HG02870 (cell line): Measurements from ENCODE around the gene TBCK.
"Not testable (repeated sequence)": the region's sequence is repeated elsewhere in the genome, so short reads cannot be mapped to it uniquely, and the experiment has no call there.

Experiments used
- ATAC-seq: cut with Tn5 transposase; IDR thresholded peaks from one replicate; pipeline ENCODE4 v1.9.1; 2021; ENCODE audit warnings: mild to moderate bottlenecking, moderate library complexity; ENCODE audit not compliant: unreplicated experiment

TBCK gene

GRCh38 chr4:106323119-106323518 is 7.1 kb upstream of the TBCK start:
- ATAC-seq = no peak

DNA sequence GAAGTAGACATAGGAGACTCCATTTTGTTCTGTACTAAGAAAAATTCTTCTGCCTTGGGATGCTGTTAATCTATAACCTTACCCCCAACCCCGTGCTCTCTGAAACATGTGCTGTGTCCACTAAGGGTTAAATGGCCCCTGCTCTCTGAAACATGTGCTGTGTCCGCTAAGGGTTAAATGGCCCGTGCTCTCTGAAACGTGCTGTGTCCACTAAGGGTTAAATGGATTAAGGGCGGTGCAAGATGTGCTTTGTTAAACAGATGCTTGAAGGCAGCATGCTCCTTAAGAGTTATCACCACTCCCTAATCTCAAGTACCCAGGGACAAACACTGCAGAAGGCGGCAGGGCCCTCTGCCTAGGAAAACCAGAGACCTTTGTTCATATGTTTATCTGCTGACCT is 5.8 kb upstream of the TBCK start:
- not testable (repeated sequence) for ATAC-seq

DNA sequence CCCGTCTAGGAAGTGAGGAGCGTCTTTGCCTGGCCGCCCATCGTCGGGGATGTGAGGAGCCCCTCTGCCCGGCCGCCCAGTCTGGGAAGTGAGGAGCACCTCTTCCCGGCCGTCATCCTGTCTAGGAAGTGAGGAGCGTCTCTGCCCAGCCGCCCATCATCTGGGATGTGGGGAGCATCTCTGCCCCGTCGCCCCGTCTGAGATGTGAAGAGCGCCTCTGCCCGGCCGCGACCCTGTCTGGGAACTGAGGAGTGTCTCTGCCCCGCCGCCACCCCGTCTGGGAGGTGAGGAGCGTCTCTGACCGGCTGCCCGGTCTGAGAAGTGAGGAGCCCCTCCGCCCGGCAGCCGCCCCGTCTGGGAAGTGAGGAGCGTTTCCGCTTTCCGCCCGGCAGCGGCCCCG is 5.2 kb upstream of the TBCK start:
- not testable (repeated sequence) for ATAC-seq

GRCh38 chr4:106320235-106320634 is 4.2 kb upstream of the TBCK start:
- no peak for ATAC-seq

DNA sequence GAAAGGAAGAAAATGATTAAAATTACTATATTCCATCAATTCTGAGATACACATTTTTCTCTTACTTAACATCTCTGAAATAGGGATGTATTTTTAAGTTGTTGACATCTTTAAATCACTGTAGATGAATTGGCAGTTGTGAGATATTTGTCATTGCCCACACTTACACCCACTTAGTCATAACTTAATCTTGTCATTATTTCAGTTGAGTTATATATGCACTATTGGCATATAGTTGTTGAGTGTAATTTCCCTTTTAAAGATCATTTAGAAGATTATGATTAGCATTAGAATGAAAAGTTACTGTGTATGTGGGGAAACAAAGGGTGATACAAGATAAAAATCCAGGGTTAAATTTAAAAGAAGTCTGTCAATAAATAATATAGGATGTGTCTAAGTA is 2.5 kb upstream of the TBCK start:
- no peak for ATAC-seq

GRCh38 chr4:106317815-106318214 is 1.8 kb upstream of the TBCK start:
- no peak for ATAC-seq

DNA sequence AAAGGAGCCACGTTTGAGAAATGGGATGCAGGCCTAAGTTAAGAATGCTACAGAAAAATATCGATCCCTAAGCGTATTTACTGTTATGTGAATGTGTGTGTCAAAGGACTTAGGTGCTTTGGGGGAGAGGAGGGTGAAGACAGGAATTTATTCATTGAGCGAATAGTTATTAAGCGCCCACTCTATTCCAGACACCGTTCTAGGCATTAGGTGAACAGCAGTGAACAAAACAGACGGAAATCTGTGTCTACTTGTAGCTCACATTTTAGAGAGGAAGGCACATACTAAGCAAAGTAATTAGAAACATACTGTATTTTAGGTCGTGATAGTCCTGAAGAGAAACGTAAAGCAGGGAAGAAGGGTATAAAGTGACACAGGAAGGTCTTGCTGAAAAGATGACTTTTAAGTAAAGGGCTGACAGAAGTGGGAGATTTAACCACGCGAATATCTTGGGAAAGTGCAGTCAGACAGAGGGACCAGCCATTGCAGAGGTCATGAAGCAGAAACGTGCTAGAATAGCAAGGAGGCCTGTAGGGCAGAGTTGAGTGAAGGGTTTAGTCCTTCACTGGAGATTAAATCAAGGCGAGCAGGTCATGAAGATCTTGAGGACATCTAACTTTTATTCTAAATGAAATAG is 882 bp upstream of the TBCK start:
- peak; percentile 3 for ATAC-seq

- ATAC-seq = peak; percentile 24
Observed at GRCh38 chr4:106315476-106315967, 487 bp downstream of the TBCK start.

GRCh38 chr4:106314960-106315359 is 1.0 kb downstream of the TBCK start:
- no peak for ATAC-seq

DNA sequence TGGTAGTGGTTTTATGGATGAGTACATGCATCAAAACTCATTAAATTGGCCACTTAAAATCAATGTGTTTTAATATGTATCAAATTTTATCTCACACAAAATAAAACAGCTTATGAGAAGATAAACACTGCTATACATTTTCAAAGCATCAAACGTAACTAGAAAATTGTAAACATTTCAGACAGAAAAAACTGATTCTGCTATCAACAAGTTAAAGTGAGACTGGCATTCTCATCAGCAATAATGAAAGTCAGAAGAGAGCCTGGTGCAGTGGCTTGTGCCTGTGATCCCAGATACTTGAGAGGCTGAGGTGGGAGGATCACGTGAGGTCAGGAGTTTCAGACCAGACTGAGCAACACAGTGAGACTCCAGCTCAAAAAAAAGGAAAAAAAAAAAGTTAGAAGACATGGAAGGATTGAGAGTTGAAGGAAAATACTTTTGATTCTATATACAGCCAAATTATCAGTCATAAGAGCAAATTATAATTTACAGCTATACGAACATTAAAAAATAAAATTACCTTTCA is 2.9 kb downstream of the TBCK start:
- no peak for ATAC-seq

DNA sequence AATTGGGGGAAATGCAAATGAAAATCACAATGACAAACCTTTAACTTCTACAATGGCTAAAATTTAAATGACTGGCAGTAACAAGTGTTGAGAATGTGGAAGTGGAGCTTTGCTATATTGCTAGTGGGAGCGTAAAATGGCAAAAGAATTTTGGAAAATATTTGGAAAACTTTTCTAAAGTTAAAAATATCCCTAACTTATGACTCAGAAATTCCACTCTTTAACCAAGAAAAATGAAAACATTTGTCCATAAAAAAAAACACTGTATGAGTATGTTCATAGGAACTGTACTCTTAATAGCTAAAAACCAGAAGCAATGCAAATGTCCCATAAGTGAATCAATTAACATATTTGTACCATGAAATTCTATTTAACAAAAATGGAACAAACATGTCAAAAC is 3.6 kb downstream of the TBCK start:
- no peak for ATAC-seq

DNA sequence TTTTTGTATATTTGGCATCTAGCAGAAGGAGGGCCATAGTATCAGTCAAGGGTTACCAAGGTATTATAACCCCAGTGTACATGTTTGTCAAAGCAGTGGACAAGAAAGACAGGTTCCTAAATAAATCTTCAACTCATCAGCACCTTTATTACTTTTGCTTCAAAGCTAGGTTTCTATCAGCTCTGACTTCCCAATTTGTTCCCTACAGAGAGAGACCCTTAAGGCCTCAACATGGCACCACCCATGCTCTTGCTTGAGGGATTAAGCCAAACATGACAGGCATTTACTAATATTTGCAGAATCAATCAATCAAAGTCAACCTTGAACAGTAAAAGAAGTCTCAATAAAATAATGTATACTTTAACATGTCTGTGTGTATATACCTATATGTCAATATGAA is 9.4 kb downstream of the TBCK start:
- ATAC-seq = no peak

- no peak for ATAC-seq
Observed at GRCh38 chr4:106305435-106306055, 10.5 kb downstream of the TBCK start.

GRCh38 chr4:106304632-106305031 is 11.4 kb downstream of the TBCK start:
- no peak for ATAC-seq

DNA sequence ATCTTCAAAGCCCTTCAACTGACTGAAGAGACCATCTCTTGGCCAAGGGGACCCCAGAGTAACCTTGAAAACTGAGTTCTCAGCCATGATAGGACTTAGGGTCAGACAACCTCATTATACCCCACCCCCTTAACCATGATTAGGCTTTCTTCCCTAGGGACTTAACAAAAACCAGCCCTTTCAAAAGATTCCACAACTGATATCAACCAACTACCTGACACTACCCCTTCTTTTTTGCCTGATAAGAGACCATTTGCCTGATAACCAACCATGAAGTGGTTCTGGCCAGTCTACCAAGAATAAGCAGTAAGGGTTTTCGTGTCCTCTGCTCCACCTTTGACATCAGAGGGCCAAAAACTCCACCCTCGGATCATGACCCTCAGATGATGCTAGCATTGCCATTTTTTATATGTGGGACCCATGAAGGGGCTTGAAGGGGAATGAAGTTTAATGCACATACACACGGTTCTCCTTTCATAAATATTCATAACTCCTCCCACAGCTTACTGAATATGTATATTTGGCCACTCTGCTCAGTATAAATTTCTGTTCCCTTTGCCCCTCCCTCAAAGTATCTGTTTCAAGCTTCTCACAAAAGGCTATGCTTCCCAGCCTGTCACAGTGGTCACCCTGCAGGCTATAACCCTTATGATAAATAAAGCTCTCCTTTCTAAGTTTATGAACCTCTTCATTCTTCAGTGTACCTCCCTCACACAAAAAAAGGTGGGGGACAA is 12.3 kb downstream of the TBCK start:
- no peak for ATAC-seq

- no peak for ATAC-seq
Observed at GRCh38 chr4:106302062-106302438, 14.0 kb downstream of the TBCK start.

DNA sequence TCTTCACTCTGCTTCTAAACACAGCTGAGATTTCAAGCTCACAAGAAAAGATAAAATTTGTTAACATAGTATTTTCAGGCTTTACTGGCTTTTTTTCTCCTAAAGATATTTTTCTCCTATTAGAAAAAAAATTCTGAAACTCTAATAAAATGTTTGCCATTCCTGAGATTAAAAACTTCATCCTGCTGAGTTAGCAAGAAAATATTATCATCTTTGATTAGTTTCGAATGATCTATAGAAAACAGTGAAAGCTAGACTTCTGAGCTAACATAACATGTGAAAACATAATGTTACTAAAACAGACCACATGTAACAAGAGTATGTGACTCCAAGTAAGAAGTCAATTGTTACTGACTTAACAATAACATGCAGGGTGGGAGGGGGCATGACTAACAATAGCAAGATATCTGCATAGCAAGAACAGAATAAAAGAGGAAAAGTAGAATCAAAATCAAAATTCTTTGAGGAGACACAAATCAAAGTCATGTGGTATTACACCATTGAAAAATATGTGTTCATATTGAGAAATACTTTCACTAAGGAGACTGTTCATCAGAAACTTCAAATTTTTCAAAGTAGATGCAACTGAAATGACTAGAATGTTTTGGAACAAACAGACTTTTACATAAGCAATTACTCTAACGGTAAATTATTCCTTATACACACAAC is 14.5 kb downstream of the TBCK start:
- no peak for ATAC-seq

GRCh38 chr4:106299977-106300376 is 16.0 kb downstream of the TBCK start:
- ATAC-seq = no peak

DNA sequence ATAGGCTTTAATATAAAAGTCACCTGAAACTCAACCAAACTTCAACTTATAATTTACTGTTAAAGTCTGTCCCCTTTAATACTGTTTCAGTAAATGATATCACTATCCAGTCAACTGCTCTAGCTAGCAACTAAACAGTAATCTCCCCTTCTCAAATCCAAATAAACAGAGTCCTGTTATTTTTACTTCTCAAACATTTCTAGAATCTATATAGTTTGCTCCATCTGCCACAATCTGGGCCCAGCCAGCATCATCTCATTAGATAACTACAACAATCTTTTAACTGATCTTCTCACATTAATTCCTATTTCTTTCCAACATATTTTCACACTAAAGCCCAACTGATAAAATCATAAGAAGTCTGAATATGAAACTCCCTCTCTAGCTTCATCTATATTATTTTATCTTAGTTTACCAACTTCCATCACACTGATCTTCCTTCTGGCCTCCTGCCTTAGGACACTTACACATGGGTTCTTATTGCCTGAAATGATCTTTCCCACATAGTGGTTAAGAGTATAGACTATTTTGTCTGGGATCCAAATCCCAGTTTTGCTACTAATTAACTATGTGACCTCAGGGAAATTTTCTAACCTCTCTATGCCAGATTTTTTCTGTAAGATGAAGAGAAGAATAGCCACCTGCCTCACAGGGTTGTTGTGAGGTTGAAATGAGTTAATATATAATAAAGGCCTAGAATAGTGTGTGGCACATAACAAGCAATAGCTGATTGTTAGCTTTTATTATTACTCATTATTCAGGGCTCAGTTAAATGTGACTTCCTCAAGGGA is 18.6 kb downstream of the TBCK start:
- no peak for ATAC-seq

GRCh38 chr4:106294062-106294461 is 21.9 kb downstream of the TBCK start:
- ATAC-seq = no peak

DNA sequence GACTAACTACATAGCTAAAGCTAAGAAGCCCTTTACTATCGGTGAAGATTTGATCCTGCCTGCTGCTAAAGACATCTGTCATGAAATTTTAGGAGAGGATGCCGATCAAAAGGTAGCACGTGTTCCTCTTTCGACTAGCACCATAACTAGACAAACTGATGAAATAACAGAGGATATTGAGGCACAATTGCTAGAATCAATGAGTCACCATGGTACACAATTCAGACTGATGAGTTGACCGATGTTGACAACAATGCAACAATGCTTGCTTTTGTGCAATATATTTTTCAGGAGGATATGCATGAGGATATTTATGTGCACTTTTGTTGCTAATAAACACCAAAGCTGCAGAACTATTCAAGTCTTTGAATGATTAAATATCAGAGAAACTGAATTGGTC is 24.3 kb downstream of the TBCK start:
- no peak for ATAC-seq
